GM19397 (cell line): Measurements from ENCODE around the gene MIEN1.
"Not testable (repeated sequence)": the region's sequence is repeated elsewhere in the genome, so short reads cannot be mapped to it uniquely, and the experiment has no call there.

Experiments used
- ATAC-seq: cut with Tn5 transposase; IDR thresholded peaks from one replicate; pipeline ENCODE4 v1.9.1; 2021; ENCODE audit warnings: mild to moderate bottlenecking, moderate library complexity; ENCODE audit not compliant: unreplicated experiment

The MIEN1 gene, protein sequence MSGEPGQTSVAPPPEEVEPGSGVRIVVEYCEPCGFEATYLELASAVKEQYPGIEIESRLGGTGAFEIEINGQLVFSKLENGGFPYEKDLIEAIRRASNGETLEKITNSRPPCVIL

DNA sequence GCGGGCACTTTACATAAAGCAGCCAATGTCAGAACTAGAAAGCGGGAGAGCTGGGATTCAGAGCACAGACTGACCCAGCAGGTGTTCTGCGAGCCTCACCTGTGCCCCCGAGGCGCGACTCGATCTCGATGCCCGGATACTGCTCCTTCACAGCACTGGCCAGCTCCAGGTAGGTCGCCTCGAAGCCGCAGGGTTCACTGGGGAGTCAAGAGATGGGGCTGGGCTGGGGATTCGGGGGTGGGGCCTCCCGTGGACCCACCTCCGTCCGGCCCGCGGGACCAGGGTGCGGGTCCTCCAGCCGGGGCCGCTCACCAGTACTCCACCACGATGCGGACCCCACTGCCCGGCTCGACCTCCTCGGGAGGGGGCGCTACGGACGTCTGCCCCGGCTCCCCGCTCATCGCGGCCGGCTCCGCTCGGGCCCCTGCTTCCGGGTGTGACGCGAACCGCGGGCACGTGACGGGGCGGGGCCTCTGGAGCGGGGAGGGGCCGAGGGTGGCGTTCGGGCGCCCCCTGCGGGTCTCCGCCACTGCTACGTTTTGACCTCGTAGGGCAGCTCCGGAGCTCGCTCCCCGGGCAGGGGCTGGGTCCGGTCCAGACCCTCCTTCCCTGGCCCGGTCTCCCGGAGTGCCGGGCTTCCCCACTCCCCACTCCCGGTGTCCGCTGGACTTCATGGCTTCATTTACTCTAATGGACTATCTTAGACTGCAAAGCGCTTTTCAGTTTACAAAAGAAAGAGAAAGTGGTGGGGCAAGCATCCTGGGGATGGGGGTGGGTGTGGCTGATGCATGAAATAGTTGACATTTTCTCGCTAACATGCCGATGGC is at the start of gene MIEN1:
MIEN1 (minus strand) TSS at position 438 of the 827 bp plus-strand sequence; CDS start at position 401, 37 bp downstream.
- peak; percentile 90 for ATAC-seq

DNA sequence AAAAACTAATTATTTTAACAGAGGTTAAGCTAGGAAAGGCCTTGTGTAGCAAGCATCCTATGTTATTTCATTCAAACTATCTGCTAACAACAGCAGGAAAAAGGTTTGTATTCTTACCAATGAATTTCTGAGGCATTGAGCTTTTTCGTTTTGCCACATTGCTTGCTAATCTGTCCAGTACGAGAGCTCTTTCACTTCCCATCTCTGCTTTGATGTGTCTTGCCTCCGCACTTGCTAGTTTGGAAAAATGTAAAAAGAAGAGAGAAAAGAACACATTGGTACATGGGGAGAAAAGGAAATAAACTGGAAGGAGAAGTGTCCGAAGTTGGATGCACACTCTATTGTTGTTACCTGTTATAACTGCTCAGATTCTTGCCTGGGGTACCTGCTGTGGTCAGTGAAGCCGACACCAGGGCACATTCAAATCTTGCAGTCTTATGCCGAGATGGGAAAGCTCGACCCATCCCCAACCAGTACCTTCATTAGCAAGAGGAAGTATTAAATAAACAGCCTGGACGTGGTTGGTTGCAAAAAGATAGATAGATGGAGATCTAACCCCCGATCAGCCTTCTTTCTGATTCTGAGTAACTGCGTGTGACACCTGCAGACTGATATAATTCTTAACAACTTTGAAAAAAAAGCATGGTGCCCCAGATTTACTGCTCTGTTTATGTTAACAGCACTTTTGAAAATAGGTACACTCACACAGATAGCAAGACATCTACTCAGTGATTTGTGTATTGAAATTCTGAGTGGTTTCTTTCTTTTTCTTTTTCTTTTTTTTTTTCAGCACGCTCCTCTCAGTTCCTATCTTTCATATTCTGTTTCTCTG is 47.4 kb upstream of the MIEN1 start:
- peak; percentile 44 for ATAC-seq

DNA sequence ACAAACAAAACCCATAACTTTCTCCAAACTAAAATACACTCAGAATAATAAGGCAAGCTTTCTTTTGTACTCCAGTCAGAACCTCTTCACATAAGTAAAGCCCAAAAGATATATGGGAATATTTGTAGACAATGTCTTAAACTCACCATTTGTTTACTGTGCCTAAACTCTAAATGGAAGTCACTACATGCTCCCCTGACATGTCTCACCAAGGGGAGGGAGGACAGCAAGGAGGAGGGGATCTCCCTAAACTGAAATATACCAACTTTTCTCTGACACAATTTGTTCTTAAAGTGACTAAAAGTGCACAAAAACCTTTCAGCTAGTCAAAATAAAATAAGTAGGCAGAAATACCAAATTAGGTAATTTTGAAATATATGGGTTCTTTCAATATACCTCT is 45.9 kb upstream of the MIEN1 start:
- ATAC-seq: no peak

DNA sequence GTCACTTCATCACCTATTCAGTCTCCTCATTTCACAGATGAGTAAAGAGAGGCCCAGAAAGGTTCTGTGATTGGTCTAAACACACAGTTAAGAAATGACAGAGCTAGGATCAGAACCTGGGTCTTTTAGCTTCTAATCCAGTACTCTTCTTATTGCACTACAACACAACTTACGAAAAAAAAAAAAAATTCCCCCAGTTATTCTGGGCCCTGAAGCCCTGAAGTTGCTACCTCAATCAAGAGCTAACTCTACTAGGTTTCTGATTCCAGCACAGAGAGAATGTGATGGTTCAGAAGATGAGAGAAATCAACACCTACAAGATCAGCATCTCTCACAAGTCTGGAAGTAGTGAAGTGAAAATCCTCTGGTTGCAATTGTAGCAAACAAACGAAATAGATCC is 44.7 kb upstream of the MIEN1 start:
- ATAC-seq: no peak

DNA sequence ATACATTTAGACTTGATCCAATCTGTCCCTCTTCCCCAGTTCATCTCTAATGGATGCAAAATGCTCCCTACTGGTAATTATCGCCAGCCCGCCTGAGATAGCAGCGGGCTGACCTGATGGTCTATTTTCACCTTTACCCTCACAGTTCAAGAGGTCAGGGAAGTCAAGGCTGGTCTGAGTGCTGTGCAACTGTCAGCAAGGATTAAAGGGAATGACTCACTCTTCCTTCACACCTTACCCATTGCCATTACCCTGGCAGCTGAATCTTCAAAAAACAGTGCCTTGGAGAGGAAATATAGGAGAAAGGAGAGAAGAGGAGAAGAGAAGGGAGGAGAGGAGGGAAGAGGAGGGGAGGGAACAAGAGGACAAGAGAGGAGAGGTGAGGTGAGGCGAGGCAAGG is 43.7 kb upstream of the MIEN1 start:
- ATAC-seq: no peak

DNA sequence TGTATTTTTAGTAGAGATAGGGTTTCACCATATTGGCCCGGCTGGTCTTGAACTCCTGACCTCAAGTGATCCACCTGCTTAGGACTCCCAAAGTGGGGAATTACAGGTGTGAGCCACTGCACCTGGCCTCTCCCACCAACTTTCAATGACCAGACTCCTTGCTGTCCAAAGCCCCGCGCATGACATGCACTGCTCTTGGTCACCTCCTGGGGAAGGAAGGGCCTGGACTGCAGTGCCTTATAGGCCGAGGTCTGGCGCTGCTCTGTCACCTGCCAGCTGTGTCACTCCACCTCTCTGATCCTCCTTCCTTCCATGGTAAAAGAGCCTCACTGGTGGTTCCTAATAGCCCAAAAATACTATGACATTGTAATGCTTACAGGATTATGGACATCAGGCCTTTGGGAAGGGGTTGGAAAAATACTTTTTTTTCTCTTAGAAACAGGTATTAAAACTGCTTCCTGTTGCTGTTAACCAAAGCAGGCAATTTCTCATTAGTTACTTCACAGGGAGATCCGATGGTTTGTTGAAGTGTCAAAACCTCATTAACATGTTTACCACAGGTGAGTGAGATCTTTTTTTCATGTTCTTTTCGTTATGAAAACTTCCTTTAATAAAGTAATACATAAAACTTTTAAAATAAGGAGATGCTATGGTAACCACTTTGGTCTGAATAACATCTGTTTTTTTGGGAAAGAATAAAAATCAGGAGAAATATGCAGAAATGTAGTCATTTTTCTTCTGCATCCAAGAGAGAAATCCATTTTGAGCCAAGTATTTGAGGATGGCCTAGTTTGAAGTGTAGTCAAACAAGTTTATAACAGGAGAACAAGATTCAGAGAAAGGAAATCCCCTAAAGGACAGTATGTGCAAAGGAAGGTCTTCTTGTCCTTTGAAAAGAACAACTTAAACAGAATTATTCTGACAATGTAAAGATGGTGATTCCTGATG is 42.9 kb upstream of the MIEN1 start:
- no peak for ATAC-seq

DNA sequence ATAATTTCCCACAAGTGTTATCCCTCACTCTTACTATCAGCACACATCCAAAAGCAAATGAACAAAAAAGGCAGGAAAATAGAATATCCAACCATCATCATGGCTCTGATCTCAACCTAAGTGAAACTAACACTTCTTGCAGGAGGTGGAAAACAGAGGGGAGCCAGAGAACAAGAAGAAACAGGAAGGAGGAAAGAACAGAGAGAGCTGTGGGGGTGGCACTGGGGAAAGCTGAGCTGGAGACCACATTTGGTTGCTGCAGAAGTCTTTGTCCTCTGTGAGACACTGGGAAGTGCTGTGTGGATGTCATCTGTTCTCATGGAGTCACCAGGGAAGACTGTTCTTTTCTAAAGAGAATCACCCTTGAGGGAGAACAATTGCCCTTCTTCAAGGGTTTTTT is 42.1 kb upstream of the MIEN1 start:
- no peak for ATAC-seq

DNA sequence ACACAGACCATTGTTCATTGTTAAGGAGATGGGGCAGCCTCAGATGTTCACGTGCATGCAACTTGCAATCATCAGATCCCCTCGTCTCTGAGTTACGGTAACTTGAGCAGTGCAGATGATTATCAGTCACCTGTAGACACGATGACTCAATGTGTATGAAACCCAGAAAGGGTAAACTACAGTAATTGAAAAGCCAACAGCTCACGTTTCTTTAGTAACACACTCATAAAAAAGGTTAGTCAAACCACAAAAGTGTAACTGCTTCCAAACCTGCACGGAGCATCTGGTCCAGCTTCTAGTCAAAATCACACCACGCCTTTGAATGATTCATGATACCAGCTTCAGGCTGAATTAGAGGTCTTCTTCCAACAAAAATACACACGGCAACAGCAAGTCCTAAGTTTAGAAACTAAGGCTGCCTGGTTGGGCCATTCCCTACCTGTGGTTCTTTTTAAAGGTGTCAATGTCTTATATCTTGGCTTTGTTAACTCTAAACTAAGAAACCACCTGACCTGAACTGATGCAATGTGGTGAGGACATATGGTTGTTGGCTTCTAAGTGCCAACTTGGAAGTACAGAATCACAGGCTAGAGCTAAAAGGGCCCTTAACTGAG is 39.7 kb upstream of the MIEN1 start:
- ATAC-seq: peak; percentile 47

DNA sequence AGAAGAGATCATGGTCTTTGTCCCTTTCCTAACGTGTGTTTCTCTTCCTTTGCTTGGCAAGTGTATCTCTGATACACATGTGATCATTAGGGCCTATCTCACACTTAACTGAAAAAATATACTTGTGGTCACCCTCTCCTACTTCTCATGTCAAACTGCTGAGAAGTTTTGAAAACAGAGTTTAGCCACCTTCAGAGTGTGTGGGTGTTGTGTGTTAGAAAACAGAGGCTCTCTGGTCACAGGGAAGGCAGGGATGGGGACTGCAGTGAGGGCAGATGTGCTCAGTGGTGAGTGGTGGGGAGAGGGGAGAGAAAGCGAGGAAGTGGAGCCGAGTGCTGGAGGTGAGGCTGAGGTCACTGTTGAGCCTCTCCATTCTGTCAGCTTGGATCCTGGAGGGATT is 36.8 kb upstream of the MIEN1 start:
- ATAC-seq: no peak

DNA sequence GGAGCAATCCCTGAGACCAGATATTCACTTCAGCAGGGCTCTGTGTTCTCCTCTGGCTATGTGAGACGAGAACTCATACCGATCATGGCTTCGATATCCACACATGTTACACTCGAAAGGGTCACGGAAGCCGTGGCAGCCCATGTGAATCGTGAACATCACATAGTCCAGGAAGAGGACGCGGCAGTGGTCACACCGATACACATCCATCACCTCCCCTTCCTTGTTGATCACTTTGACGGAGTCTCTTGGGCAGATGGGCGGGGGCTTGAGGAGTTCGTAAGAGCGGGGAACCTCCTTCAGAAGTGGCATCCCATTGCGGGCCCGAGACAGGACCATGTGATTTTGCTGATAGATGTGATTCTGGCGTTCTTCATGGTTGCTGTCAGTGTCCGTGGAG is 35.4 kb upstream of the MIEN1 start:
- no peak for ATAC-seq

DNA sequence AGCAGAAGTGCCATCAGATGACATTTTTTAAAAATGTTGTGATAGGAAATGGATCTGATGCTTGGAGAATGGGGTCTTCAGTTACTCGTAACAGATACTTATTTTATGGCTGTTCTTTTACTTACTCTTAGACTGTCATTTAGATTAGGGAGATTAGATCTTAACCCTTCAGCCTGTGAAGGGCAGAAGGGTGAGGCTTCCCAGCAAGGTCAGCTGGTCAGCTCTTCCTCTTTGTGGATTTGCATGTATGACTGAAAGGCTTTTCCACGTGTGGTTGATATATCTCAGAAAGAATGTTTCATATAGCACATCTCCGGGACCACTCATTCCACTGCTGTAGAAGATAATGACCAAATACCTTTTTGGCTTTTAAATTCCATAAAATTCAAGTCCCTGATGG is 34.8 kb upstream of the MIEN1 start:
- no peak for ATAC-seq

DNA sequence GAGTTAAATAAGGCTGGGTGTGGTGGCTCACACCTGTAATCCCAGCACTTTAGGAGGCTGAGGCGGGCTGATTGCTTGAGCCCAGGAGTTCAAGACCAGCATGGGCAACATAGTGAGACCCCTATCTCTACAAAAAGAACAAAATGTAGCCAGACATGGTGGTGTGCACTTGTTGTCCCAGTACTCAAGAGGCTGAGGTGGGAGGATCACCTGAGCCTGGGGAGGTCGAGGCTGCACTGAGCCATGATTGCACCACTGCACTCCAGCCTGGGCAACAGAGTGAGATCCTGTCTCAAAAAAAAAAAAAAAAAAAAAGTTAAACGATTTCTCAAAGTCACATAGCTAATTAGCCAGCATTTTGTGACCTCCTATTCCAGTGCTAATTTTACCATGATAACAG is 33.8 kb upstream of the MIEN1 start:
- ATAC-seq: not testable (repeated sequence)

DNA sequence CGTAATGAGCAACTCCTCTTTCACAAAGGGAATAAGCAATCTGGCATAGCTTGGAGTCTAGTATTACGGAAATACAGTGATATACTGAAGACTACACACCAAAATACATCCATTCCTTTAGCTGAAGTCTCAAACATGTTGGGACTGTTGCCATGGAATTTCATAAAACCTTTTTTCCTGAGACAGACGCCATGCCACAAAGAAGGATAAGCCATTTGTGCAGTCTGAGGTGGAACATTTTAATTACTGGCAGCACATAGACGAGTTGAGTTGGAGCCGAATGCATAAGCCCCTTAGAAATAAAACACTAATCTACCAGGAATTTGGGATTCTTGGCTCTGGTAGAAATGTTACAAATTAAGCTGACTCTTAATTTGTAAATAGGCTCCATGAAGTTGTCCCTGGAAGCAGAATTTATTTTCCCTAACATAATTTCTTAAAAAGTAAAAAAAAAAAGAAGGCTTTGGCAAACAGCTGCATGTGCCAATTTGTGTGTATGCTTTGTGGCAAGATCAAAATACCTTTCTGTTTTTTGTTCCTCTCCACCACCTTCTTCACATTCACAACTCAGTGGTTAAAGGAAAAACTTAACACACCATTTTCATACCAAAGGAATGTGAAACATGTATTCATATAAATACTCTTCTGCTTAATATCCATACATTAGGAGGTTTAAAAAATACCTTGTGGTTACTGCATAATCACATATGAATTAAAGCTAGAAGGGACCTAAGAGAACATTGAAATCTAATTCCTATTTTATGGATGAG is 32.9 kb upstream of the MIEN1 start:
- no peak for ATAC-seq

DNA sequence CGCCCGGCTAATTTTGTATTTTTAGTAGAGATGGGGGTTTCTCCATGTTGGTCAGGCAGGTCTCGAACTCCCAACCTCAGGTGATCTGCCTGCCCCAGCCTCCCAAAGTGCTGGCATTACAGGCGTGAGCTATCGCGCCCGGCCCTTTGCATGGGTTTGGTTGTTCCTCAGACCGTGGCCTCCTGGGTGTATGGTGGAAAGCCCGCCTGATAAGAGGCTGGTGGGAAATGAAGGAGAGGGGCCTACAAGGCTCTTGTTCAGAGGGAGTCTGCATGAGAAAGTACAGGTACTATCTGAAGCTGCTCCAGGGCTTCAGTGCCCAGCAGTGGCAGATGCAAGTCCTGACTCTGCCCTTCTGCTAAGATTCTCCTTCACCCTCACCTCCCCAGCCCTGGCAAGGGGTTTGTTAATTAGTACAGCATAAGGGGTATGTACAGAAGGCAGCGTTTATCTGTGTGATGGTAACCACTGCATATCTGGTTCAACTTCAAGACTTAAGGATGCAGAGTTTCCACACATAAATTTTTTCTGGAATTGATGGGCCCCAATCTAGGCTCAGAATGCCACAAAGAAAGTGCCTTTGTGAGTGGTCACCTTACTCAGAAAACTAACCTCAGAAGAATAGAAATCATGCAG is 31.6 kb upstream of the MIEN1 start:
- ATAC-seq: no peak

DNA sequence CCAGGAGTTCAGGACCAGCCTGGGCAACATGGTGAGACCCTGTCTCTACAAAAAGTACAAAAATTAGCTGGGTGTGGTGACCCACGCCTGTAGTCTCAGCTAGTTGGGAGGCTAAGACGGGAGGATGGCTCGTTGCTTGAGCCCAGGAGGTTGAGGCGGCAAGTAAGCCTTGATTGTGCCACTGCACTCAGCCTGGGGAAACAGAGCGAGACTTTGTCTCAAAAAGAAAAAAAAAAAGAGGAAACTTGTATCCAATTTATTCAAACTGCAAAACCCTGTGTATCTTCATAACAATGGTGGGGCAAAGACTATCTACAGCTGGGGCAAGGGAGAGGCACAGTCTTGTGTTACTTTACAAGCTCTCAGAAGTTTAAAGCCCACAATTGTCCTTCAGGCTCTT is 28.9 kb upstream of the MIEN1 start:
- ATAC-seq: no peak

DNA sequence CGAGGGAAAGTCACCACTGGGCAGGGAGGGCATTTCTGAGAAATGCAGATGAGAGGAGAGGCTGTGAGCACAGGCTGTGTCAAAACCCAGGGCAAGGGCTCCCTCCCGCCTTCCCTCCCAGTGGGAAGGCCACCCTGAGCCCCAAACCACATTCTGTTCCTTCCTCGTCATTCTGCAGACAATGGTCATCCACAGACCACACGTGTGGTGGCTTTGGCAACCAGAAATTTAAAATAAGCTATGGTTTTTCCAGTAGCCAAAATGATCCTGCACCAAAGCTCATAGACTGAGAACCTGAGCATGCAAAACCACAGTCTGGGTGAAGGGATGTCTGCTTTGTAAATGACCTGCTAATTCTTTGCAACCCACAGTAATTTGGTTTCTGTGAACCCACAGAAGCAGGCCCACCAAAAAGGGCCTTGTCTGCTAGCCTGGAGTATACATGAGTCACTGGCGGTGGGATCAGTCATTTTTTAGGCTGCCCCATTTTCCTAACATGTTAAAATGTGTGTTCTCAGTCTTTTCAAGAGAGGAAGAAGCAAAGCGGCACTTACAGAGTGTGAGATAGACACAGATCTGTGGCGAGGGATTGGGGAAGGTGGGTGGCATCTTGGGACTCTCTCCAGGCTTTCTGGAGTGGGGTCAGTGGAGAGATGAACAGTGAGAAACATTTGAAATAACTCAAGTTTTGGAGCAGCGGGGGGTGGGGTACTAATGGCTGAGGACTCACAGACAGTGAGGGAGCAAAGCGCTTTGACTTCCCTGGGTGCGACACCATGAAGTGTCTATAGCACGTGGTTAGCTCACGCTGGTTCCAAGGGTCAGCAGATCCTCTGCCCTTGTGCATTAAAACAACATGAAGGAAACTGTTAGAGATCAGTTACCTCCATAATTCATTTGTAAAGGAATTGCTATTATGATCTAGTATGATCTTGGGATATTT is 27.9 kb upstream of the MIEN1 start:
- no peak for ATAC-seq

DNA sequence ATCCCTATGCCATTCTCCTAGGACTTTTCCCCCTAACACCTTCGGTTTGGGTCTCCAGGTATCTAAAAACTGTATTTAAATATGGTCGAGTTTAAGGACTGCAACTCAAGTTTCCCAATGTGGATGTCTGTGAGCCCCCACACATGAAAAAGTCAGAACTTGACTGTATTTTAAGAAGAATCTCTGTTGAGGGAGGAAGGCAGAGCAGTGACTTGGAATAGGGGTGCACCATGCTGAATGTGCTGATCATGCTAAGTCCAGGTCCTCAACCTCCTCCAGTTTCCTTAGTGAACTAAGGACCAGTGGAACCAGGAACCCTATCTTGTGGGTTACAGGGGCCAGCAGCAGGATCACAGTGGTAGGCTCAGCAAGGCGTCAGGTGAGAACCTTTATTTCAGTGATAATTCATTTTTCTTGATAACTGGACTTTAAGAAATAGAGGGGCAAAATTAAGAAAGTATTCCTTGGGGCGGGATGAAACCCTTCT is 26.9 kb upstream of the MIEN1 start:
- no peak for ATAC-seq
